Parathyroid adenoma (tissue), 2 donors: ENCODE data around the gene SPATA46.

Experiments
- H2AFZ ChIP-seq: fragments of 300-600 bp; sonication (generic); one replicate; pipeline ENCODE4 v1.7.0; 2017; ENCODE audit warnings: antibody characterized with exemption, mild to moderate bottlenecking
- H3K27ac ChIP-seq: fragments of 300-600 bp; sonication (generic); one replicate; pipeline ENCODE4 v1.7.0; 2017
- H3K27me3 ChIP-seq: fragments of 300-600 bp; sonication (generic); one replicate; pipeline ENCODE4 v1.7.0; 2017; ENCODE audit warnings: low read length; ENCODE audit not compliant: control insufficient read depth, insufficient read depth
- H3K36me3 ChIP-seq: fragments of 300-600 bp; sonication (generic); one replicate; pipeline ENCODE4 v1.7.0; 2017; ENCODE audit warnings: low read length; ENCODE audit not compliant: control insufficient read depth, insufficient read depth
- H3K4me1 ChIP-seq: fragments of 300-600 bp; sonication (generic); one replicate; pipeline ENCODE4 v1.7.0; 2017; ENCODE audit warnings: control low read depth
- H3K4me2 ChIP-seq: fragments of 300-600 bp; sonication (generic); one replicate; pipeline ENCODE4 v1.7.0; 2017; ENCODE audit warnings: low read length
- H3K4me3 ChIP-seq: fragments of 300-600 bp; sonication (generic); one replicate; pipeline ENCODE4 v1.7.0; 2017; ENCODE audit warnings: low read depth, low read length
- H3K79me2 ChIP-seq: fragments of 300-600 bp; sonication (generic); one replicate; pipeline ENCODE4 v1.7.0; 2017; ENCODE audit warnings: control low read depth
- H3K9ac ChIP-seq: fragments of 300-600 bp; sonication (generic); one replicate; pipeline ENCODE4 v1.7.0; 2017; ENCODE audit warnings: mild to moderate bottlenecking
- H3K9me3 ChIP-seq: fragments of 300-600 bp; sonication (generic); one replicate; pipeline ENCODE4 v1.7.0; 2017; ENCODE audit warnings: low read length; ENCODE audit not compliant: control insufficient read depth
- TF ChIP-seq, protein P1 (sequence below): fragments of 300-600 bp; sonication (generic); IDR thresholded peaks from one replicate; pipeline ENCODE4 v1.7.0; 2017; ENCODE audit warnings: antibody characterized with exemption, mild to moderate bottlenecking
- donor health status: primary hyperparathyroidism.

The SPATA46 gene

DNA sequence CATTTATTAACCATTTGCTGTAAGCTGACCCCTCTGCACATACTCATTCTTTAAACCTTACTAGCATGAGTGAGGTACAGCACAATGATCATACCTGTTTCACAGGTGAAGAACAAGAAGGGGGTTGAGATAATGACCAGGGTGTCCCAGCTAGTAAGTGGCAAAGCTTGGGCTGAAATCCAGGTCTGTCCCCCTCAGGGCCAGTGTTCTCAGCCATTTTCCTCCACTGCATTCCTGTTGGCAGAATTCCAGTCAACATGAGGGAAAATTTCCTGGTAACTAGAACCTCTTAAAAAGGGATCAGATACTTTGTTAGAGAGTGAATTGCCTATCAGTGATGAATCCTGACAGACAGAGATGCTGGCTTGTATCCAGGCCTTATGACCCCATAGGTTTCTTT is 48.1 kb downstream of the SPATA46 start:
- no peak overlapping the region for H2AFZ ChIP-seq
- H3K4me2 ChIP-seq = no peak overlapping the region
- no peaks in the 10 kb centered on the region for H3K79me2 ChIP-seq
- H3K4me1 ChIP-seq = no peaks in the 10 kb centered on the region
- no peaks in the 10 kb centered on the region for H3K27me3 ChIP-seq
- H3K4me3 ChIP-seq = no peak overlapping the region
- H3K9me3 ChIP-seq = no peaks in the 10 kb centered on the region
- TF ChIP-seq, protein P1, sequence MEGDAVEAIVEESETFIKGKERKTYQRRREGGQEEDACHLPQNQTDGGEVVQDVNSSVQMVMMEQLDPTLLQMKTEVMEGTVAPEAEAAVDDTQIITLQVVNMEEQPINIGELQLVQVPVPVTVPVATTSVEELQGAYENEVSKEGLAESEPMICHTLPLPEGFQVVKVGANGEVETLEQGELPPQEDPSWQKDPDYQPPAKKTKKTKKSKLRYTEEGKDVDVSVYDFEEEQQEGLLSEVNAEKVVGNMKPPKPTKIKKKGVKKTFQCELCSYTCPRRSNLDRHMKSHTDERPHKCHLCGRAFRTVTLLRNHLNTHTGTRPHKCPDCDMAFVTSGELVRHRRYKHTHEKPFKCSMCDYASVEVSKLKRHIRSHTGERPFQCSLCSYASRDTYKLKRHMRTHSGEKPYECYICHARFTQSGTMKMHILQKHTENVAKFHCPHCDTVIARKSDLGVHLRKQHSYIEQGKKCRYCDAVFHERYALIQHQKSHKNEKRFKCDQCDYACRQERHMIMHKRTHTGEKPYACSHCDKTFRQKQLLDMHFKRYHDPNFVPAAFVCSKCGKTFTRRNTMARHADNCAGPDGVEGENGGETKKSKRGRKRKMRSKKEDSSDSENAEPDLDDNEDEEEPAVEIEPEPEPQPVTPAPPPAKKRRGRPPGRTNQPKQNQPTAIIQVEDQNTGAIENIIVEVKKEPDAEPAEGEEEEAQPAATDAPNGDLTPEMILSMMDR = no peak
- H3K36me3 ChIP-seq = no peaks in the 10 kb centered on the region
- H3K9ac ChIP-seq = no peak overlapping the region
- H3K27ac ChIP-seq = no peak overlapping the region

DNA sequence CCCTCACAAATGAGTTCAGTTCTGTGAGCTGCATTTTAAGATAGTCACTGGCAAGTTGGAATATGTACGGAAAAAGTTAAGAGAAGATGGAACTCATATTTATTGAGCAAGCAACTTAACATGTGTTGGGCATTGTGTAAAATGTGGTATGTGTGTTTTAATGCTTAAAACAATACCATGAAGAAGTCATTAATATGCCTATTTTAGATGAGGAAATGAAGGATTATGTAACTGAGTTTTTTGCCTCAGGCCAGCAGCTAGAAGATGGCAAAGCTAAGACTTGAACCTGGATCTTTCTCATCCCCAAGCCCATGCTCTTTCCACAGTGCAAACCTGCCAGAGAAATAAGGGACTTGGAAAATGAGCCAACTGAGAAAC is 48.9 kb downstream of the SPATA46 start:
- no peaks in the 10 kb centered on the region for H3K9me3 ChIP-seq
- H3K36me3 ChIP-seq = no peaks in the 10 kb centered on the region
- H3K4me3 ChIP-seq = no peak overlapping the region
- TF ChIP-seq, protein P1 = no peak
- no peaks in the 10 kb centered on the region for H3K79me2 ChIP-seq
- H3K4me1 ChIP-seq = no peaks in the 10 kb centered on the region
- H3K9ac ChIP-seq = no peak overlapping the region
- no peak overlapping the region for H2AFZ ChIP-seq
- no peak overlapping the region for H3K4me2 ChIP-seq
- no peaks in the 10 kb centered on the region for H3K27me3 ChIP-seq
- no peak overlapping the region for H3K27ac ChIP-seq

DNA sequence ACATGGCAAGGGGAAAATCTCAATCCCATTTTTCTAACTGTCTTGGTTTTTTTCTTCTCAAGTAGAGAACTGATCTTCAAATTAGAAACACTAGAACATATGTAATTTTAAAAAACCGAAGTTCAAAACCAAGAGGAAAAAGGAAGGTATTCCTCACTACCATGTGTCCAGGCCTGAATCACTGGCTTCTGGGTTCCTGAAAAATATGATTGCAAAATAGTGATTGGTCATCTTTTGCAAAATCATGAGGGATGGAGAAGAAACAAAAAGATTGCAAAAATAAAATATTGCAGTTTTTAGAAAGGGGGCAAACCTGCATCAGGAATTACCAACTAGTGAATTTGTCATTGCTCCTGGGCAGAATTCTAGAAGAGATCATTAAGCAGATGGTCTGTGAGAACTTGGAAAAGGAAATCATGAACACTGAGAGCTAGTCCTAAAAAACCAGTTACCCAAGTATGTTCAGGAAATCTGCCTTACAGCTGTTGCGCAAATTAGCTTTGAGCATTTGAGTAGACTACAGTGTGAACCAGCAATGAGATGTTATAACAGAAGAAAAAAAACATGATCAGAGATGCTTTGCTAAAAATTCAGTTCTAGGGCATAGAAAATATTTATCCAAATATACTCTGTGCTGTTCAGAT is 49.4 kb downstream of the SPATA46 start:
- Histone ChIP-seq H3K79me2 (no peaks in the 10 kb centered on the region), H3K36me3 (no peaks in the 10 kb centered on the region), H3K27me3 (no peaks in the 10 kb centered on the region), H3K4me3 (no peak overlapping the region), H3K4me1 (no peaks in the 10 kb centered on the region), H3K9me3 (no peaks in the 10 kb centered on the region), H2AFZ (no peak overlapping the region), H3K9ac (no peak overlapping the region), H3K4me2 (no peak overlapping the region), H3K27ac (no peak overlapping the region)
- TF ChIP-seq, protein P1 = no peak

DNA sequence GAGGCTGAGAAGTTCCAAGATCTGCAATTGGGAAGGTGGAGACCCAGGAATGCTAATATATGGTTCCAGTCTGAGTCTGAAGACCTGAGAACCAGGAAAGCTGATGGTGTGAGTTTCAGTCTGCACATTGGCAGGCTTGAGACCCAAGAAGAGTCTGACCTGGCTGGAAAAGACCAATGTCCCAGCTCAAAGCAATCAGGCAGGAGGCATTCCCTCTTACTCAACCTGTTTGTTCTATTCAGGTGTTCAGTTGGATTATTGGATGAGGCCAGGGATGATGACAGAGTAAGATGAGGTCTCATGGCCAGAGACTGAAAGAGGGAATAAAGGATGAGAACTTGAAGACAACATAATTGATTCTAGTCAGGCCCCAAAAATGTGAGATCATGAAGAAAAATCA is 50.1 kb downstream of the SPATA46 start:
- Histone ChIP-seq H3K4me2 (no peak overlapping the region), H3K9me3 (no peaks in the 10 kb centered on the region), H3K79me2 (no peaks in the 10 kb centered on the region), H3K9ac (no peak overlapping the region), H3K4me3 (no peak overlapping the region), H3K36me3 (no peaks in the 10 kb centered on the region), H3K27me3 (no peaks in the 10 kb centered on the region), H3K4me1 (no peaks in the 10 kb centered on the region), H3K27ac (no peak overlapping the region), H2AFZ (no peak overlapping the region)
- TF ChIP-seq, protein P1 = no peak

DNA sequence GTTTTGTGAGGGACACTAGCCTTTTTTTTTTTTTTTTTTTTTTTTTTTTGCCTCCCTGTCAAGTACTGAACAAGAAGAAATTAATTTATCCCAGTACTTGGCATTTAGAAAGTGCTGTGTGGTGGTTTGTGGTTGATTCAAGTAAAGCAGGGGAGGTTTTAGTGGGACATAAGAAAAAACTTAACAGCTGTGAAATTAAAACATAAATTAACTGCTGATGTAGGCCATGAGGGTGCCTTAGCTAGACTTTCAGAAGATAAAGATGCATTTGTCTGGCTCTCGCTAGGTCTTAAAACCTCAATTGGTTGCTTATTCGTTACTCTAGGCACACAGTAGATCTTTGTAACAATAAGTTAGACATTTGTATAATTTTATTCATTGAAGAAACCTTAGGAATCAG is 52.3 kb downstream of the SPATA46 start:
- Histone ChIP-seq H3K9ac (no peak overlapping the region), H3K4me3 (no peak overlapping the region), H3K27ac (no peak overlapping the region), H3K36me3 (no peaks in the 10 kb centered on the region), H3K79me2 (no peaks in the 10 kb centered on the region), H3K4me1 (no peaks in the 10 kb centered on the region), H3K27me3 (no peaks in the 10 kb centered on the region), H2AFZ (no peak overlapping the region), H3K4me2 (no peak overlapping the region), H3K9me3 (no peaks in the 10 kb centered on the region)
- TF ChIP-seq, protein P1 = no peak
